Lung microvascular endothelial cell (primary cell): ENCODE measurements around the gene SBDS. TPM values are rescaled to one million over a fixed set of nuclear protein-coding genes. Genes with fewer than 3 reads are reported as not detected.
"Not testable (repeated sequence)": the region's sequence is repeated elsewhere in the genome, so short reads cannot be mapped to it uniquely, and the experiment has no call there.

Experiments
- DNase-seq, 2 donors: peaks; one replicate each; pipeline versions ENCODE4 v3.0.0 to v3.0.0-alpha.2; 2010; ENCODE audit warnings: low read depth in 2 of 2
- total RNA-seq: library from RNA; depleted of rRNA; stranded (reverse); fragments of >200 nt; gene quantifications from 2 replicates; pipeline ENCODE4 v1.2.1, GENCODE V29; 2014

The SBDS gene
- total RNA-seq = 53.6 and 100 TPM in 2 replicates

- peak; percentile 99 for DNase-seq
Observed at GRCh38 chr7:66995050-66995776, at the start of gene SBDS. Gene SBDS (minus strand): TSS chr7:66995586. CDS start chr7:66995417, 169 bp downstream.

GRCh38 chr7:67043559-67043930, 48.2 kb upstream of the SBDS start:
- peak; percentile 11 to 56 for DNase-seq

- DNase-seq = peak; percentile 38 to 87
Observed at GRCh38 chr7:67042781-67043558, 47.6 kb upstream of the SBDS start.

GRCh38 chr7:67040832-67041231, 45.4 kb upstream of the SBDS start:
- DNase-seq = not testable (repeated sequence)

GRCh38 chr7:67036432-67037395, 41.3 kb upstream of the SBDS start:
- DNase-seq = not testable (repeated sequence)

- no peak for DNase-seq
Observed at GRCh38 chr7:67033251-67033650, 37.9 kb upstream of the SBDS start.

- not testable (repeated sequence) for DNase-seq
Observed at GRCh38 chr7:67031685-67032084, 36.3 kb upstream of the SBDS start.

- peak; percentile 45 to 74 for DNase-seq
Observed at GRCh38 chr7:67025459-67025858, 30.1 kb upstream of the SBDS start.

GRCh38 chr7:67022511-67022910, 27.1 kb upstream of the SBDS start:
- no peak for DNase-seq

GRCh38 chr7:67021260-67021659, 25.9 kb upstream of the SBDS start:
- DNase-seq = no peak

- DNase-seq = peak; percentile 66 to 67
Observed at GRCh38 chr7:67019562-67020390, 24.4 kb upstream of the SBDS start.

GRCh38 chr7:67018940-67019339, 23.6 kb upstream of the SBDS start:
- peak in 1 of 2 donors; percentile 6 for DNase-seq

- not testable (repeated sequence) for DNase-seq
Observed at GRCh38 chr7:67017971-67018370, 22.6 kb upstream of the SBDS start.

- not testable (repeated sequence) for DNase-seq
Observed at GRCh38 chr7:67014076-67014622, 18.8 kb upstream of the SBDS start.

- not testable (repeated sequence) for DNase-seq
Observed at GRCh38 chr7:67009677-67010076, 14.3 kb upstream of the SBDS start.

- no peak for DNase-seq
Observed at GRCh38 chr7:67008260-67008659, 12.9 kb upstream of the SBDS start.

- DNase-seq = no peak
Observed at GRCh38 chr7:67006965-67007364, 11.6 kb upstream of the SBDS start.

- not testable (repeated sequence) for DNase-seq
Observed at GRCh38 chr7:67004145-67004544, 8.8 kb upstream of the SBDS start.

- peak in 1 of 2 donors; percentile 47 for DNase-seq
Observed at GRCh38 chr7:67000601-67001258, 5.3 kb upstream of the SBDS start.
